HUES48 (cell line): ENCODE results near the gene PRSS16.

Source experiments
- H3K27ac ChIP-seq: one replicate; pipeline ENCODE4 v1.7.0; 2013; ENCODE audit warnings: low read depth, low read length, inconsistent platforms
- H3K27me3 ChIP-seq: 2 replicates; pipeline ENCODE4 v1.6.1; 2013; ENCODE audit warnings: mild to moderate bottlenecking, low read length; ENCODE audit not compliant: control insufficient read depth, insufficient read depth
- H3K36me3 ChIP-seq: 2 replicates; pipeline ENCODE4 v1.6.1; 2013; ENCODE audit warnings: low read length; ENCODE audit not compliant: control insufficient read depth, insufficient read depth
- H3K4me1 ChIP-seq: 2 replicates; pipeline ENCODE4 v1.6.1; 2013; ENCODE audit warnings: mild to moderate bottlenecking, low read length; ENCODE audit not compliant: control insufficient read depth, insufficient read depth
- H3K4me3 ChIP-seq: 2 replicates; pipeline ENCODE4 v1.5.1; 2013; ENCODE audit warnings: mild to moderate bottlenecking, low read depth, low read length
- H3K9ac ChIP-seq: 2 replicates; pipeline ENCODE4 v1.6.1; 2013; ENCODE audit warnings: mild to moderate bottlenecking, low read depth, low read length, moderate library complexity
- H3K9me3 ChIP-seq: 2 replicates; pipeline ENCODE4 v1.6.1; 2013; ENCODE audit warnings: low read length; ENCODE audit not compliant: control insufficient read depth, insufficient read depth

PRSS16 gene

DNA sequence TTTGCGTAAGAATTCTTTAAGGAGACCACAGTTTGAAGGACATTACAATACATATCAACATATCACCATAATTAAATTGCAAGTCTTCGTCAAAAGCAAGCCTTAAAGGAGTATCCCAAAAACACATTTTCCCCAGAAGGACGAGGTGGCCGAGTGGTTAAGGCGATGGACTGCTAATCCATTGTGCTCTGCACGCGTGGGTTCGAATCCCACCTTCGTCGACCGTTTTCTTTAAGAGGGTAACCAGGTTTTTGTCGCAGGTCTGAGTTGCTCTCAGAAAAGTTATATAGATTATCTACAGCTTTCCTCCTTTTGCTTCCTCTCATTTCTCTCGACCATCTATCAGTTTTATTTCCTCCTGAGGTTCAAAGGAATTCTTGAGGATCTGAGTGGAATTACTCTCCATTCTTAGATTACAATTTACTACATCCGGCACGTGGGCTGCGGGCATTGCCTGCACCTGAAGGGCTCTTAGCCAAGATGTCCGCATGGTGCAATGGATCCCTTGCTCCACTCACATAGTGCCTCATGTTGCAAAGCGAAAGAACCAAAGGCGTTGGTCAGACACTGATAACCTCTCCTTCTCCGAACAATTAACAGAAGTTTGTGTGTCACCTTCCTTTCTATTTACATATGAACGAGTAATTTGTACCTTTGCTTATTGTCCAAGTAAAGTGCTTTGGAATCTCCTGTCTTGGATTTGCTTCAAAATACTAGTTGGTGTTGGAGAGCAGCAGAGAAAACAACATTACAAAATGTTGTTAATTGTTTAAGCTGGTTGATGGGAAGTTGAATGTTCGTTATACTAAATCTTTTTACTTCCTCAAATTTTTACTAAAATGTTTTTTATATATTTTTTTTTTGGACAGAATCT lies 50.6 kb downstream of the PRSS16 start:
- Histone ChIP-seq H3K4me1 (no peaks in the 10 kb centered on the region), H3K36me3 (no peaks in the 10 kb centered on the region), H3K9ac (peak overlapping the region; percentile 54; the same call in 1 of the 2 replicates), H3K27me3 (peaks cover 14% of the 10 kb centered on the region), H3K27ac (no peak overlapping the region), H3K9me3 (no peaks in the 10 kb centered on the region), H3K4me3 (peak overlapping the region; percentile 62)

- Histone ChIP-seq H3K36me3 (no peaks in the 10 kb centered on the region), H3K4me3 (0 out of 2 replicates have a peak overlapping the region, but pooled peaks have one; percentile 31), H3K4me1 (no peaks in the 10 kb centered on the region), H3K27ac (no peak overlapping the region), H3K27me3 (peaks cover 7% of the 10 kb centered on the region; the same call in 1 of the 2 replicates), H3K9ac (no peak overlapping the region), H3K9me3 (no peaks in the 10 kb centered on the region)
Observed at GRCh38 chr6:27303613-27304272, 56.2 kb downstream of the PRSS16 start.
